WTC11 (cell line): ENCODE data around the gene SUCLG2. TPM values are rescaled to one million over a fixed set of nuclear protein-coding genes. Genes with fewer than 3 reads are reported as not detected.

Experiments used
- ATAC-seq: fragments of 200-7000 bp; cut with Tn5 transposase; 2 replicates; pipeline ENCODE4 v1.10.0; 2021; ENCODE audit warnings: mild to moderate bottlenecking, moderate library complexity
- CTCF ChIA-PET: fragments of 300-600 bp; sonication (Branson Sonifier 250); formaldehyde crosslinking; loops from one replicate; lab custom pipeline; 2021; ENCODE audit warnings: antibody characterized with exemption; lab: Charles Lee
- POLR2A ChIA-PET: fragments of 350-600 bp; sonication (Branson Sonifier 250); formaldehyde crosslinking; loops from one replicate; lab custom pipeline; 2021; ENCODE audit warnings: antibody characterized with exemption; lab: Charles Lee
- DNase-seq: peaks from one replicate; pipeline ENCODE4 v3.0.0; 2021; ENCODE audit warnings: low spot score
- H3K27ac Mint-ChIP-seq: 2 replicates; pipeline ENCODE4 v1.8.0; 2021; ENCODE audit warnings: mixed read lengths
- H3K27me3 Mint-ChIP-seq: 2 replicates; pipeline ENCODE4 v1.8.0; 2021; ENCODE audit warnings: low read depth, mild to moderate bottlenecking, moderate library complexity, mixed read lengths
- H3K36me3 Mint-ChIP-seq: 2 replicates; pipeline ENCODE4 v1.8.0; 2021; ENCODE audit warnings: mixed read lengths
- H3K4me1 Mint-ChIP-seq: 2 replicates; pipeline ENCODE4 v1.8.0; 2022; ENCODE audit warnings: mixed read lengths
- H3K4me3 Mint-ChIP-seq: 2 replicates; pipeline ENCODE4 v1.8.0; 2021; ENCODE audit warnings: mild to moderate bottlenecking, moderate library complexity, mixed read lengths
- H3K9me3 Mint-ChIP-seq: 2 replicates; pipeline ENCODE4 v1.8.0; 2021; ENCODE audit warnings: mixed read lengths
- ATF1 ChIP-seq: sonication (generic); formaldehyde crosslinking; IDR thresholded peaks from 2 replicates; pipeline ENCODE4 v1.8.1; 2023; ENCODE audit warnings: mild to moderate bottlenecking, moderate library complexity, missing genetic modification reagents
- CBFB ChIP-seq: sonication (generic); formaldehyde crosslinking; IDR thresholded peaks from 2 replicates; pipeline ENCODE4 v1.8.1; 2022; ENCODE audit warnings: mild to moderate bottlenecking, low read depth, missing genetic modification reagents
- CREB1 ChIP-seq: sonication (generic); formaldehyde crosslinking; IDR thresholded peaks from 2 replicates; pipeline ENCODE4 v1.8.0; 2023; ENCODE audit warnings: mild to moderate bottlenecking, missing genetic modification reagents
- CREM ChIP-seq: sonication (generic); formaldehyde crosslinking; IDR thresholded peaks from 2 replicates; pipeline ENCODE4 v1.8.1; 2022; ENCODE audit warnings: mild to moderate bottlenecking, missing genetic modification reagents, moderate library complexity
- ELF4 ChIP-seq: sonication (generic); formaldehyde crosslinking; IDR thresholded peaks from 2 replicates; pipeline ENCODE4 v1.8.1; 2022; ENCODE audit warnings: low read depth, mild to moderate bottlenecking, moderate library complexity, missing genetic modification reagents
- FOXP1 ChIP-seq: sonication (generic); formaldehyde crosslinking; IDR thresholded peaks from 2 replicates; pipeline ENCODE4 v1.8.0; 2022; ENCODE audit warnings: missing genetic modification reagents, mild to moderate bottlenecking, moderate library complexity, borderline replicate concordance
- FOXP4 ChIP-seq: sonication (generic); formaldehyde crosslinking; IDR thresholded peaks from 2 replicates; pipeline ENCODE4 v1.8.0; 2022; ENCODE audit warnings: mild to moderate bottlenecking, missing genetic modification reagents
- KAT7 ChIP-seq: sonication (generic); formaldehyde crosslinking; IDR thresholded peaks from 2 replicates; pipeline ENCODE4 v1.8.1; 2023; ENCODE audit warnings: missing genetic modification reagents, mild to moderate bottlenecking, borderline replicate concordance
- RELA ChIP-seq: sonication (generic); formaldehyde crosslinking; IDR thresholded peaks from 2 replicates; pipeline ENCODE4 v1.8.1; 2022; ENCODE audit warnings: missing genetic modification reagents, mild to moderate bottlenecking, borderline replicate concordance
- SMAD3 ChIP-seq: sonication (generic); formaldehyde crosslinking; IDR thresholded peaks from 2 replicates; pipeline ENCODE4 v1.8.0; 2022; ENCODE audit warnings: missing genetic modification reagents, mild to moderate bottlenecking, borderline replicate concordance
- ZBTB43 ChIP-seq: sonication (generic); formaldehyde crosslinking; IDR thresholded peaks from 2 replicates; pipeline ENCODE4 v1.8.1; 2023; ENCODE audit warnings: mild to moderate bottlenecking, missing genetic modification reagents
- ZNF121 ChIP-seq: sonication (generic); formaldehyde crosslinking; IDR thresholded peaks from 2 replicates; pipeline ENCODE4 v1.8.0; 2023; ENCODE audit warnings: missing genetic modification reagents
- ZNF263 ChIP-seq: sonication (generic); formaldehyde crosslinking; IDR thresholded peaks from 2 replicates; pipeline ENCODE4 v1.8.1; 2022; ENCODE audit warnings: low read depth, mild to moderate bottlenecking, moderate library complexity, missing genetic modification reagents
- ZNF396 ChIP-seq: fragments of 250-450 bp; sonication (Bioruptor Pico); IDR thresholded peaks from 2 replicates; pipeline ENCODE4 v1.8.0; 2021; ENCODE audit warnings: mild to moderate bottlenecking, moderate library complexity, borderline replicate concordance
- ZNF423 ChIP-seq: fragments of 250-450 bp; sonication (Bioruptor Pico); IDR thresholded peaks from 2 replicates; pipeline ENCODE4 v2.1.2; 2022; ENCODE audit warnings: mild to moderate bottlenecking, moderate library complexity
- total RNA-seq: library from RNA; stranded (reverse); gene quantifications from 3 replicates; pipeline ENCODE4 v1.2.3, GENCODE V29; 2021
- TF ChIP-seq, protein P1 (sequence below): sonication (generic); formaldehyde crosslinking; conservative IDR thresholded peaks from 2 replicates; pipeline ENCODE4 v1.8.1; 2023; ENCODE audit warnings: mild to moderate bottlenecking, low read depth, missing genetic modification reagents, moderate library complexity
- TF ChIP-seq, protein P2 (sequence below): fragments of 250-450 bp; sonication (Bioruptor Pico); IDR thresholded peaks from 2 replicates; pipeline ENCODE4 v1.9.0; 2021; ENCODE audit warnings: mild to moderate bottlenecking, borderline replicate concordance
- TF ChIP-seq, protein P3 (sequence below): sonication (generic); formaldehyde crosslinking; IDR thresholded peaks from 2 replicates; pipeline ENCODE4 v1.8.0; 2022; ENCODE audit warnings: missing genetic modification reagents
- TF ChIP-seq, protein P4 (sequence below): sonication (generic); formaldehyde crosslinking; IDR thresholded peaks from 2 replicates; pipeline ENCODE4 v1.8.0; 2022; ENCODE audit warnings: mild to moderate bottlenecking, missing genetic modification reagents
- TF ChIP-seq, protein P5 (sequence below): fragments of 250-450 bp; sonication (Bioruptor Pico); IDR thresholded peaks from 2 replicates; pipeline ENCODE4 v2.1.2; 2022; ENCODE audit warnings: mild to moderate bottlenecking, moderate library complexity

SUCLG2 gene
- total RNA-seq, 1 experiment from 2014 or later = 39.7 TPM

GRCh38 chr3:67405193-67405592 lies 249.2 kb downstream of the SUCLG2 start (continued):
- no peak for TF ChIP-seq ZBTB43 (CRISPR knock-in tag)
- no peak for TF ChIP-seq ZNF121
- no peak for TF ChIP-seq ZNF396
- TF ChIP-seq CREM = no peak
- TF ChIP-seq RELA (CRISPR knock-in tag) = no peak
- TF ChIP-seq FOXP1 (CRISPR knock-in tag) = no peak
- TF ChIP-seq FOXP4 (CRISPR knock-in tag) = no peak
- TF ChIP-seq ELF4 = no peak
- TF ChIP-seq, protein P1, sequence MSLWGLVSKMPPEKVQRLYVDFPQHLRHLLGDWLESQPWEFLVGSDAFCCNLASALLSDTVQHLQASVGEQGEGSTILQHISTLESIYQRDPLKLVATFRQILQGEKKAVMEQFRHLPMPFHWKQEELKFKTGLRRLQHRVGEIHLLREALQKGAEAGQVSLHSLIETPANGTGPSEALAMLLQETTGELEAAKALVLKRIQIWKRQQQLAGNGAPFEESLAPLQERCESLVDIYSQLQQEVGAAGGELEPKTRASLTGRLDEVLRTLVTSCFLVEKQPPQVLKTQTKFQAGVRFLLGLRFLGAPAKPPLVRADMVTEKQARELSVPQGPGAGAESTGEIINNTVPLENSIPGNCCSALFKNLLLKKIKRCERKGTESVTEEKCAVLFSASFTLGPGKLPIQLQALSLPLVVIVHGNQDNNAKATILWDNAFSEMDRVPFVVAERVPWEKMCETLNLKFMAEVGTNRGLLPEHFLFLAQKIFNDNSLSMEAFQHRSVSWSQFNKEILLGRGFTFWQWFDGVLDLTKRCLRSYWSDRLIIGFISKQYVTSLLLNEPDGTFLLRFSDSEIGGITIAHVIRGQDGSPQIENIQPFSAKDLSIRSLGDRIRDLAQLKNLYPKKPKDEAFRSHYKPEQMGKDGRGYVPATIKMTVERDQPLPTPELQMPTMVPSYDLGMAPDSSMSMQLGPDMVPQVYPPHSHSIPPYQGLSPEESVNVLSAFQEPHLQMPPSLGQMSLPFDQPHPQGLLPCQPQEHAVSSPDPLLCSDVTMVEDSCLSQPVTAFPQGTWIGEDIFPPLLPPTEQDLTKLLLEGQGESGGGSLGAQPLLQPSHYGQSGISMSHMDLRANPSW (CRISPR knock-in tag) = no peak
- no peak for TF ChIP-seq CBFB (CRISPR knock-in tag)
- TF ChIP-seq, all 79 proteins: peak for 0

DNA sequence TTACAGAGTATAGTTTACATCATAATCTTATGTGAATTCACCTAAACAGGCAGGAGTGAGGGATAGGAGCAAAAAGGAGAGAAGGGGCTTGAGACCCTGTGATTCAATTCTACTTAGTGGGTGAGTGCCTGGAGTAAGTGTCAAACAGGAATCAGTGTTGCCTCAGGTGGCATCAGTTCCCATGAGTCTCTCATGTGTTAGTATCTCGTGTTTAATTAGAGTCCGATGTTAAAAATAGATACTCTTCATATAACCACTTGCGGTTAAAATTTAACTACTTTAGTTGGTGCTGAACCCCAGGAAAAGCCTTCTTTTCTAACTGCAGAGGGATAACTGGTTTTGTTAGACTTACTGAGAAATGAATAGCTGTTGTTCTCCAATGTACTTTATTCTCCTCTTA lies 251.5 kb downstream of the SUCLG2 start:
- H3K4me3 Mint-ChIP-seq = no peak overlapping the region
- H3K36me3 Mint-ChIP-seq = peaks cover 19% of the 10 kb centered on the region
- H3K27ac Mint-ChIP-seq = no peak overlapping the region
- CTCF ChIA-PET = no interaction called here
- H3K4me1 Mint-ChIP-seq = peaks cover 6% of the 10 kb centered on the region
- DNase-seq (no peak), ATAC-seq (no peak)
- peaks cover 11% of the 10 kb centered on the region for H3K9me3 Mint-ChIP-seq
- POLR2A ChIA-PET = no interaction called here
- no peaks in the 10 kb centered on the region for H3K27me3 Mint-ChIP-seq
- TF ChIP-seq, protein P2, sequence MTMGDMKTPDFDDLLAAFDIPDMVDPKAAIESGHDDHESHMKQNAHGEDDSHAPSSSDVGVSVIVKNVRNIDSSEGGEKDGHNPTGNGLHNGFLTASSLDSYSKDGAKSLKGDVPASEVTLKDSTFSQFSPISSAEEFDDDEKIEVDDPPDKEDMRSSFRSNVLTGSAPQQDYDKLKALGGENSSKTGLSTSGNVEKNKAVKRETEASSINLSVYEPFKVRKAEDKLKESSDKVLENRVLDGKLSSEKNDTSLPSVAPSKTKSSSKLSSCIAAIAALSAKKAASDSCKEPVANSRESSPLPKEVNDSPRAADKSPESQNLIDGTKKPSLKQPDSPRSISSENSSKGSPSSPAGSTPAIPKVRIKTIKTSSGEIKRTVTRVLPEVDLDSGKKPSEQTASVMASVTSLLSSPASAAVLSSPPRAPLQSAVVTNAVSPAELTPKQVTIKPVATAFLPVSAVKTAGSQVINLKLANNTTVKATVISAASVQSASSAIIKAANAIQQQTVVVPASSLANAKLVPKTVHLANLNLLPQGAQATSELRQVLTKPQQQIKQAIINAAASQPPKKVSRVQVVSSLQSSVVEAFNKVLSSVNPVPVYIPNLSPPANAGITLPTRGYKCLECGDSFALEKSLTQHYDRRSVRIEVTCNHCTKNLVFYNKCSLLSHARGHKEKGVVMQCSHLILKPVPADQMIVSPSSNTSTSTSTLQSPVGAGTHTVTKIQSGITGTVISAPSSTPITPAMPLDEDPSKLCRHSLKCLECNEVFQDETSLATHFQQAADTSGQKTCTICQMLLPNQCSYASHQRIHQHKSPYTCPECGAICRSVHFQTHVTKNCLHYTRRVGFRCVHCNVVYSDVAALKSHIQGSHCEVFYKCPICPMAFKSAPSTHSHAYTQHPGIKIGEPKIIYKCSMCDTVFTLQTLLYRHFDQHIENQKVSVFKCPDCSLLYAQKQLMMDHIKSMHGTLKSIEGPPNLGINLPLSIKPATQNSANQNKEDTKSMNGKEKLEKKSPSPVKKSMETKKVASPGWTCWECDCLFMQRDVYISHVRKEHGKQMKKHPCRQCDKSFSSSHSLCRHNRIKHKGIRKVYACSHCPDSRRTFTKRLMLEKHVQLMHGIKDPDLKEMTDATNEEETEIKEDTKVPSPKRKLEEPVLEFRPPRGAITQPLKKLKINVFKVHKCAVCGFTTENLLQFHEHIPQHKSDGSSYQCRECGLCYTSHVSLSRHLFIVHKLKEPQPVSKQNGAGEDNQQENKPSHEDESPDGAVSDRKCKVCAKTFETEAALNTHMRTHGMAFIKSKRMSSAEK = no peak
- TF ChIP-seq, protein P3, sequence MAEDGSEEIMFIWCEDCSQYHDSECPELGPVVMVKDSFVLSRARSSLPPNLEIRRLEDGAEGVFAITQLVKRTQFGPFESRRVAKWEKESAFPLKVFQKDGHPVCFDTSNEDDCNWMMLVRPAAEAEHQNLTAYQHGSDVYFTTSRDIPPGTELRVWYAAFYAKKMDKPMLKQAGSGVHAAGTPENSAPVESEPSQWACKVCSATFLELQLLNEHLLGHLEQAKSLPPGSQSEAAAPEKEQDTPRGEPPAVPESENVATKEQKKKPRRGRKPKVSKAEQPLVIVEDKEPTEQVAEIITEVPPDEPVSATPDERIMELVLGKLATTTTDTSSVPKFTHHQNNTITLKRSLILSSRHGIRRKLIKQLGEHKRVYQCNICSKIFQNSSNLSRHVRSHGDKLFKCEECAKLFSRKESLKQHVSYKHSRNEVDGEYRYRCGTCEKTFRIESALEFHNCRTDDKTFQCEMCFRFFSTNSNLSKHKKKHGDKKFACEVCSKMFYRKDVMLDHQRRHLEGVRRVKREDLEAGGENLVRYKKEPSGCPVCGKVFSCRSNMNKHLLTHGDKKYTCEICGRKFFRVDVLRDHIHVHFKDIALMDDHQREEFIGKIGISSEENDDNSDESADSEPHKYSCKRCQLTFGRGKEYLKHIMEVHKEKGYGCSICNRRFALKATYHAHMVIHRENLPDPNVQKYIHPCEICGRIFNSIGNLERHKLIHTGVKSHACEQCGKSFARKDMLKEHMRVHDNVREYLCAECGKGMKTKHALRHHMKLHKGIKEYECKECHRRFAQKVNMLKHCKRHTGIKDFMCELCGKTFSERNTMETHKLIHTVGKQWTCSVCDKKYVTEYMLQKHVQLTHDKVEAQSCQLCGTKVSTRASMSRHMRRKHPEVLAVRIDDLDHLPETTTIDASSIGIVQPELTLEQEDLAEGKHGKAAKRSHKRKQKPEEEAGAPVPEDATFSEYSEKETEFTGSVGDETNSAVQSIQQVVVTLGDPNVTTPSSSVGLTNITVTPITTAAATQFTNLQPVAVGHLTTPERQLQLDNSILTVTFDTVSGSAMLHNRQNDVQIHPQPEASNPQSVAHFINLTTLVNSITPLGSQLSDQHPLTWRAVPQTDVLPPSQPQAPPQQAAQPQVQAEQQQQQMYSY = no peak
- TF ChIP-seq SMAD3 (CRISPR knock-in tag) (no peak), ATF1 (no peak), KAT7 (CRISPR knock-in tag) (no peak), CREB1 (no peak), ZNF263 (CRISPR knock-in tag) (no peak), ZNF423 (CRISPR knock-in tag) (no peak)
- TF ChIP-seq, protein P4, sequence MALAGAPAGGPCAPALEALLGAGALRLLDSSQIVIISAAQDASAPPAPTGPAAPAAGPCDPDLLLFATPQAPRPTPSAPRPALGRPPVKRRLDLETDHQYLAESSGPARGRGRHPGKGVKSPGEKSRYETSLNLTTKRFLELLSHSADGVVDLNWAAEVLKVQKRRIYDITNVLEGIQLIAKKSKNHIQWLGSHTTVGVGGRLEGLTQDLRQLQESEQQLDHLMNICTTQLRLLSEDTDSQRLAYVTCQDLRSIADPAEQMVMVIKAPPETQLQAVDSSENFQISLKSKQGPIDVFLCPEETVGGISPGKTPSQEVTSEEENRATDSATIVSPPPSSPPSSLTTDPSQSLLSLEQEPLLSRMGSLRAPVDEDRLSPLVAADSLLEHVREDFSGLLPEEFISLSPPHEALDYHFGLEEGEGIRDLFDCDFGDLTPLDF (CRISPR knock-in tag) = no peak
- TF ChIP-seq, protein P5, sequence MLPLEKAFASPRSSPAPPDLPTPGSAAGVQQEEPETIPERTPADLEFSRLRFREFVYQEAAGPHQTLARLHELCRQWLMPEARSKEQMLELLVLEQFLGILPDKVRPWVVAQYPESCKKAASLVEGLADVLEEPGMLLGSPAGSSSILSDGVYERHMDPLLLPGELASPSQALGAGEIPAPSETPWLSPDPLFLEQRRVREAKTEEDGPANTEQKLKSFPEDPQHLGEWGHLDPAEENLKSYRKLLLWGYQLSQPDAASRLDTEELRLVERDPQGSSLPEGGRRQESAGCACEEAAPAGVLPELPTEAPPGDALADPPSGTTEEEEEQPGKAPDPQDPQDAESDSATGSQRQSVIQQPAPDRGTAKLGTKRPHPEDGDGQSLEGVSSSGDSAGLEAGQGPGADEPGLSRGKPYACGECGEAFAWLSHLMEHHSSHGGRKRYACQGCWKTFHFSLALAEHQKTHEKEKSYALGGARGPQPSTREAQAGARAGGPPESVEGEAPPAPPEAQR (CRISPR knock-in tag) = no peak
